Stimulated activated CD8-positive, alpha-beta memory T cell treated with anti-CD3 and anti-CD28 coated beads, Interleukin-4, amount 100 ng/mL, for 24 hours (primary cell): ENCODE results near the gene MAOA.
"Not testable (repeated sequence)": the region's sequence is repeated elsewhere in the genome, so short reads cannot be mapped to it uniquely, and the experiment has no call there.

Experiments
- DNase-seq: peaks from one replicate; pipeline ENCODE4 v3.0.0-alpha.2; 2020; ENCODE audit warnings: low read depth

The MAOA gene

DNA sequence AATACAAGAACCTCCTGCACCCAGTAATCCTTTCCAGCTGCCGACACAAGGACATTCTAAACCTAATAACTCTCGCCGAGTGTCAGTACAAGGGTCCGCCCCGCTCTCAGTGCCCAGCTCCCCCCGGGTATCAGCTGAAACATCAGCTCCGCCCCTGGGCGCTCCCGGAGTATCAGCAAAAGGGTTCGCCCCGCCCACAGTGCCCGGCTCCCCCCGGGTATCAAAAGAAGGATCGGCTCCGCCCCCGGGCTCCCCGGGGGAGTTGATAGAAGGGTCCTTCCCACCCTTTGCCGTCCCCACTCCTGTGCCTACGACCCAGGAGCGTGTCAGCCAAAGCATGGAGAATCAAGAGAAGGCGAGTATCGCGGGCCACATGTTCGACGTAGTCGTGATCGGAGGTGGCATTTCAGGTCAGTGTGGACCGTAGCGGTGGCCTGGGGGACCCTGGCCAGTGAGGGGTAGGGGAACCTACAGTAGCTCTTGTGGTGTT, at the start of gene MAOA:
TSS of gene MAOA (plus strand) at position 295 of the 490 bp plus-strand sequence. CDS start at position 338, 43 bp downstream.
- no peak for DNase-seq

DNA sequence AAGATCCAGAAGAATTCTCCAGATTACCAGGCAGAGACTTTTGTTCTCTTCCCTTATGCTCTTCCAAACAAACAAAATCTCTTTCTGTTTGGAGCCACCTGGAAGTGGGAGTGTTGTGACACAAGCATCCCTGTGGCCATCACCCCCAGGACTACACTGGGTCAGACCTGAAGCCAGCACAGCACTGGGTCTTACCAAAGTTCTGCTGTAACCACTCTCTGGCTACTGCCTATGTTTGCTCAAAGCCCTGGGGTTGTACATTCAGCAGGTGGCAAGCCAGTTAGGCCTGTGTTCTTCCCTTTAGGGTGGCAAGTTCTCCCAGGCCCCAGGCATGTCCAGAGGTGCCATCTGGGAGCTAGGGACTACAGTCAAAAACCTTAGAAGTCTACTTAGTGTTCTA, 43.7 kb upstream of the MAOA start:
- DNase-seq: no peak

DNA sequence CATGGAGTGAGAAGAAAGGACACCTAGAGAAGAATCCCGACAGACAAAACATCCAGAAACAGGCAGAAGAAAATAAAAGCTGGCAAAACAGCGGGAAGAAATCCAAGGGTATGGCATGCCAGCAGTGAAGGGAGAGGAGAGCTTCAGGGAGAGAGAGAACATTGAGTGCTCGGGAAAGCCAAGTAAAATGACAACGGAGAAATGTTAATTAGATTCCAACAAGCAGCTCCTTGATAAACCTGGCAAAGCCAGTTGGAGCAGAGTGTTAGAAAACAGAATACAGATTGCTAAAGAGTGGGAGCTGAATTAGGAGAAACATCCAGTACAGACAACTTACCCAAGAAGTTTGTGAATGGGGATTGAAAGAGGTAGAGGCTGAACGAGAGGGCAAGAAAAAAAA, 40.4 kb upstream of the MAOA start:
- DNase-seq: no peak

DNA sequence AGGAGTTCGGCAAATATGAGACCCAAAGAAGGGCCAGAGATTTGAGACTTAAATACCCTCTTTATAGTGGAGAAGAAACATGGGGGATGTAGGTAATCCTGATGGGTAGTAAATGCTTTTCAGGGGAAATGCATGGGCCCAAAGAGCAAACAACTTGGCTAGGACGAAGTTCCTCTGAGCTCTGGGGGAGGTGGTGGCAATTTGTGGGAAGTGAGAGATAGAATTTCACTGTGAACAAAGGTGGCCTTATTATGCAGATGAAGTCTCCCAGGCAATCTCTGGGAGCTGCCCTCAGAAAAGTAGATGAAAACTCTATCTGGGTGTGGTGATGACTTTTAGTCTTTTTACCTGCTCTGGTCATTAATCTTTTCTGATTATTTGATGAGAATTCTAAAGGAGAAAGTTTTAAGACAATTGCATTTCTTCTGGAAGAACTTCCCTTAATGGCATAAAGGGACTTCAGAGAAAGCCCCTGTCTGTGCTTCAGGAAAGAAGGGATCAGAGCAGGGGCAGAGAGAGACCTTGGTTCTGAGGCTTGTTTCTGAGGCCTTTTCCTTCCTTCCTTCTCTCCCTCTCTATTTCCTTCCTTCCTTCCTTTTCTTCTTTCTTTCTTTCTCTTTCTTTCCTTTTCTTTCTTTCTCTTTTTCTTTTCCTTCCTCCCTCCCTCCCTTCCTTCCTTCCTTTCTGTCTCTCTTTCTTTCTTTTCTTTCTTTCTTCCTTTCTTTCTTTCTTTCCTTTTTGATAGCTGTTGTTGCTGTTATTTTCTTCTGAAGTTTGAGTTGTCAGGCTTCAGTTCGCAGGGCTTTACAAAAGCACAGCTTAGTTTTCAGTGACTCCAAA, 37.5 kb upstream of the MAOA start:
- DNase-seq: no peak

DNA sequence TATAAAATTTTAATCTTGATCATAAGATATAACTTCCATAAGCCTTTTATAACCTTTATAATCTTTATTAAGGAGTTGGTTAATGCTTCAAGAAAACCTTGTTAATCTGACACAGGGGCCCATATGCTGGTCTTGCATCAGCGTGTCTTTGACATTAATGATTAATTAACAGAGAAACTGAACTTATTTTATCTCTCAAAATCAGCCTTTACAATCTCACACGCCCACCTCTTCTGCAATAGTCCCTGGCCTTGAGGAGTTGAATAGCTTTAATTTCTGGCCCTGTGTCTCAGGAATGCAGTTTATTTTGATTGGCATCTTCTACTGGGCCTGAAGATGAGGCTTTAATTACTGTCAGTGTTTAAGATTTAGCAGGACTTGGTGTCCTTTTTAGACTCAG, 36.2 kb upstream of the MAOA start:
- DNase-seq: not testable (repeated sequence)

DNA sequence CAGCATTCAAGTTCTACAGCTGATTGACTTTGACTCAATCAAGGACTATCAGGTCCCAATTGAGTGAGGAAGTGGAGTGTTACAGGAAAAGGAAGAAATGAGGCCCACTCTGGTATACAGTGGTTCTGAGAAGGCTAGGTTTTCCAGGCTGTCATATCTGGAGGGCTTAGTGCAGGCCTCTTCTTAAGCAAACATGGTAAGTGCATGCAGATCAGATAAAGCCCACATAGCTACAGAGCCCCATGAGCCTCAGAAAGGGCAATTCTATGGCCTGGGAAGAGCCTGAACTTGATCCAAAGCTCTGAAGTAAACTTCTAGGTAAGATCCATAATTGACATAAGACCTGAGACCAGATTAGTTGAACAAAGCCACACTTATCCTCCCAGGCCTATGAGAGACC, 29.0 kb upstream of the MAOA start:
- DNase-seq: no peak

DNA sequence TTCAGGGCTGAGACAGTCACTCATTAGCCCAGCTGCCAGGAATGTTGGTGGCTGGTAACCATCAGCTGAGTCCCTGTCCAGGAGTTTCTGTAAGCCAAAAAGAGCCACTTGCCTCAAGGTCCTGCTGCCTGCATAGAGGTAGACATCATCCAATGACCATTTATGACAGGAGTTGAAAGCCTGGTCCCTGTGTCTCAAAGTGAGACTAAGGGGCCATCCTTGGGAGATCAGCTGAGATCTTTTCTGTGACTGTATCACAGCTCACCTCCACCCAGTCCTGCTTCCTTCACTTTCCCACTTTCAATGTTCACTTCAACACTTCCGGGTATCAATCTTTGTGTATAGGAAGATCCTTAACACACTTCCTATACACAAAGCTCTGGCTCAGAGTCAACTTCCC, 28.4 kb upstream of the MAOA start:
- DNase-seq: no peak

DNA sequence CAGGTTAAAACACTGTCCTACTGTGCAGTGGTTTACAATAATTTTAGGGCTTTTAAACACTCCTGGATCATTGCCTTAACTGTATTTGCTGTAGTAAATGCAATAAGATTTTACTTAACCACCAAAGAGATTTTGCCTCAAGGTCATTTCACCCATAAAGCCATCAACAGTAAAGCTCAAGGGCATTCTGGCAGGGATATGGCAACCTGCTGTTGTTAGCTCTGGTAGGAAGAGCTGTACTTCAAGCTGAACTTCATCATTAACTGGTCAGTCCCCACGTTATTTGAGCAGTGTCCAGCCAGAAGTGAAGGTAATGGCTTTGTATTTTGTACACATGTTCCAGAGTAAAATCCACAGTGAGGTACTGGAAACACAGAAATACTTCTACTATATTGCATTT, 26.9 kb upstream of the MAOA start:
- no peak for DNase-seq

DNA sequence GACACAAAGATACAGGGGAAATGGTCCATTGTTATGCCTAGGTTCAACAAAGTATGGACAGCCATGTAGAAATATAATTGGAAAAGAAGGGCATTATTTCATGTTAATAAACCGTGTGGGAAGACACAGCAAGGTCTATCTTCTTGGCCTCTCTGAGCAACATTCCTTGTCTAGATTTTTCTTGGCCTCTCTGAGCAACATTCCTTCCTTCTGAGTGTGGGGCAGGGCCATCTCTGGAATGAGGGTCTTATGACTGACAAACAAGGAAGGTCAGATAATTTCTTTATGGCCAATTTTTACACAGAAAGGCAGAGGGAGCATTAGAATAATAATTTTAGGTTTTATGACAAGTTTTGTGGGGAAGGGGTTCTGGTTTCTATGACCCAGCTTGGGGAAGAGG, 24.3 kb upstream of the MAOA start:
- DNase-seq: no peak

DNA sequence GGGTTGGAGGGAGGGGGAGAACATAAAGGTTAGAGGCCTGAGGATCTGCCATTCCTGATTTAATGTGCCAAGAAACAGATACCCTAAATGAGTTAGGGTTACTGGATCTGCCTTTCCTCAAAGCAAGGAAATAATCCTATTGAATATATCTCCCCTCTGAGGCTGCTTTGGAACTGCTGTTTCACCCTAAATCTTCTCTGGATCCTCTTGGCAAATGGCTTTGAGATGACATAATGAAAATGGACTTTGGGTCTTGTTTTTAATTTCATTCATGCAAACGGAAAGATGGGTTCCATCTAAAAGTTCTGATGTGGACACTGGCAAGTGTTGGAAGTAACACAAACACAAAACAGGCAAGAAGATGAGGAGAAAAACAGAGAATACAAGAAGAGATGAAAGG, 23.0 kb upstream of the MAOA start:
- no peak for DNase-seq

DNA sequence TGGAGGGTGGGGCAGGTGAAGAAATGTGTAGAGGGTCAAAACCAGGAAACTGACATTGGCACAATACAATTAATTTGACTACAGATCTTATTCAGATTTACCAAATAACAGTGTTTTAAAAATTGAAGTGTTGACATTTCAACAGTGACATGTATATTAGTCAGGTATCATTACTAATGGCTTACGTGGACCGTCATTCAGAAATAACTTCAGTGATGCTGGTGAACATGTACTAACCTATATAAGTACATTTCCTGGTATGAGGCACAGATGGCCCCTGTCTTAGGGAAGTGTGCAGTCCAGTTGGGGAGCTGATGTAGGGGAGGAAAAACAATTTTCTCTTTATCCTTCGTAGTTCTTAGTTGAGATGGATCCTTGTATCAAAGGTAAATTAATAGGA, 22.3 kb upstream of the MAOA start:
- DNase-seq: no peak

DNA sequence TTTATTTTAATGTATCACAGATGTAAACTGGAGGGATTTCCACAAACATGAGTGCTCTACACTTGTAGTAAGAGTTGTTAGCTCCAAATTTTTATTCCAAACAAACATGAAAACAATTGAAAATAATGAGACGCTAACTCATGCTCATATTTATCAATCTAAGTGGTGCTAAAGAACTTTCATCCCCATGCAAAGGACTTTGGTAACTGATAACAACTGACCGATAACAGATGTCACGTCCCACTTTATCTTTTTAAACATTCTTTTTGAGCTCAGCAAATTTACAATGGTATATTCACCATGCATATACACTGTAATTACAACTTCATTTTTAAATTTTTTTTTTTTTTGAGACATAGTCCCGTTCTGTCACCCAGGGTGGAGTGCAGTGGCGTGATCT, 15.6 kb upstream of the MAOA start:
- DNase-seq: no peak

DNA sequence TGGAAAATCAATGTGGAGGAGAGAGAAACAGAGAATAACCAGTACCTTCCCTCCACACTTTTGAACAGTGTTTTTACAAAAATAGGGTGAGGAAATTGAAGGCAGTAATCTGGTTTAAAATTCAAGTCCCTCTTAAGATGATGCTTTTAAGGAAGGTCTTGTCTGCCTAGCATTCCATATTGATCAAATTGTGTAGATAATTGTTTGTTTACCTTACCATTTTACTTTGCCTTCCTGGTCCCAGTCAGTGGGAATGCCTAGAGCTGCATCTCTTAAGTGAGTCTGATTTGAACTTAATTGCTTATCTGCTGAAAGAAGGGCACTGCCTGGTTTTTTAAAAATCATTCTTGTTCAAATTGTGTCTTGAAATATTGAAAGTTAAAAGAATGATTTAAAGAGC, 14.4 kb upstream of the MAOA start:
- no peak for DNase-seq

DNA sequence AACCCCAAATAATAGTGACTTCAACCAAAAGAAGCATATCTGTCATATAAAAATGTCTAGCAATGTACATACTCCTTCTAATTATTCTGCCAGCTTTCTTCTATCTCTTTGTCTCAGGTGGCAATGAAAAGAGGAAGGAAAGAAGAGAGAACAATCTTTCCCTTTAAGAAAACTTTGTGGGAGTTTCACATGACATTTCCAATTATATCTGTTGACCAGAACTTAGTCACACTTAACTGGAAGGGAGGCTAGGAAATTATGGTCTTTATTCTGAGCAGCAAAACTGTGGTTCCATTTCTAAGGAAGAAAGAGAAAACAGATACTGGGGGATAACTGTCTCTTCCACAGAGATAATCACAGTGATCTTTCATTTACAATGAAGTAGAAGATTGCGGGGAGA, 12.9 kb upstream of the MAOA start:
- DNase-seq: no peak

DNA sequence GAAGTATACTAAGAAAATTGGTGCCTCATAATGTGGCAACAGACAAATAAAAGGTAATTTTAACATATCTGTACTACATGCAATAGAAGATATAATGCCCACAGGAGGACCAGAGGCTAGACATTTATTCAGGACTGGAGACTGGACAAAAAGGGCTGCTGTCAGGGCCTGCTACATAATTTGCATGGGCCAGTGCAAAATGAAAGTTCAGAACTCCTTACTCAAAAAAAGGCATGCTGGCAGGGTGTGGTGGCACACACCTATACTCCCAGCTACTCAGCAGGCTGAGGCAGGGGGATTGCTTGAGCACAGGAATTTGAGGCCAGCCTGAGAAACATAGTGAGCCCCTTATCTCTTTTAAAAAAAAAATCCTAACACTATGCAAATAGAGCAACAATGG, 12.4 kb upstream of the MAOA start:
- no peak for DNase-seq

DNA sequence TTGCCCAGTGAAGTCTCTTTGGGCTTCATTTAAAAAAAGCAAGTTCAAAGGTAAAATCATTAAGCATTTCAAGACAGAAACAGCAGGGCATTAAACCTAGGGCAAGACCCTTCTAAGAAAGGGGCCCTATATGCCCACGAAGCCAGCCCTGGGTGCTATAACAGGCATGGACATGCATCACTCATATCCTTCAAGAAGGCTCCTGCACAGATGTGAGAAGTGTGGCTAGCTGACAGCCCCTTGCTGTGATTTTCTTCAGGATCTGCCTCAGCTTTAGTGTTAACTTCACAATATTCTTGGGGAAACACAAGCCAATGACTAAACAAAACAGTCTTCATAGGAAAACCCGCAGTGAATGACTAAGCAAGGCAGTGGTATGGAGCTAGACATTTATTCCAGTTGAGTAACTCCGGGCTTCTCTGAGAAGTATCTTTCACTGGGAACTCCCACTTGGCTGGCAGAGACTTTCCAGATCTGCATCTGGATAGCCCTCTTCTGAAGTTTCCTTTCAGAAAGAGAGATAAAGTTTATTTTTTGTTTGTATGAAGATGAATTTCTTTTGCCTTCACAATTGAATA, 11.9 kb upstream of the MAOA start:
- no peak for DNase-seq

DNA sequence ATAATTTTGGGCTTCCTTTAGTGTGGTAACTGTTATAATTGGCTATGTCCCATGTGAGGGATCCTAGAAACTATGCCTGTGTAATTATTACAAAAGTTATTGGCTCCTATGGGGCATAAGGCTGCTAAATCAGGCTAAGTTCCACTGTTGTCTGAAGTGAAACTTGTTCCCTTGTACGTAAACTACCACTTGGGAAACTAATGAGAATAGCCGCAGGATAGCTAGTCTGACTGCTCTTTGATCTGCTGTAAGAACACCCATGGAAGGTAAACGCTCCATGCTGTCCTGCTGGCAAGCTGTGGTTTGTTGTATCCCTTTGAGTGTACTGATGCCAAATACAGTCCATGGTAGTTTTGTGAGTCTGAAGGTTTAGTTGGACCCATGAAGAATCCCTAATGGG, 9.3 kb upstream of the MAOA start:
- no peak for DNase-seq

DNA sequence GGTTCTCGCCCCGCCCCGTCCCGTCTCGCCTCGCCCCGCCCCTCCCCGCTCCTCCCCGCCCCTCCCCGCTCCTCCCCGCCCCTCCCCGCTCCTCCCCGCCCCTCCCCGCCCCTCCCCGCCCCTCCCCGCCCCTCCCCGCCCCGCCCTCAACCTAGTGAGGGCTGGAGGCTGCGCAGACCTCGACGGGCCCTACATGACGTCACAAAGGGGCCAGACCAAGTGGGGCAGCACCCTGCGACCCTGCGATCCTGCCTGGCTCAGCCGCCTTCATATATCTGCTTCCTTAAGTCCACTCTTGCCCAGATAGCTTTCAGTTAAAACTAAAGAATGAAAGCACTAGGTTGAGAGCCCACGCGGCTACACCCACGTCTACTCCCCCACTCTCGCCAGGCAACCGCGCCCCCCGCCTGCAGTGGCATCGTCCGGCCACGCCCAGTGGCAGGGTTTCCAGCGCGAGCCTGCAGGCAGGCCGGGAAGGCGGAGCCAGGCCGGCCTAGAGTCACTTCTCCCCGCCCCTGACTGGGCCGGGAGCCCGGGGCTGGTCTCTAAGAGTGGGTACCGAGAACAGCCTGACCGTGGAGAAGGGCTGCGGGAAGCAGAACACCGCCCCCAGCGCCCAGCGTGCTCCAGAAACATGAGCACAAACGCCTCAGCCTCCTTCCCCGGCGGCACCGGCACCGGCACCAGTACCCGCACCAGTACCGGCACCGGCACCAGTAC, 1.5 kb upstream of the MAOA start:
- peak; percentile 73 for DNase-seq

DNA sequence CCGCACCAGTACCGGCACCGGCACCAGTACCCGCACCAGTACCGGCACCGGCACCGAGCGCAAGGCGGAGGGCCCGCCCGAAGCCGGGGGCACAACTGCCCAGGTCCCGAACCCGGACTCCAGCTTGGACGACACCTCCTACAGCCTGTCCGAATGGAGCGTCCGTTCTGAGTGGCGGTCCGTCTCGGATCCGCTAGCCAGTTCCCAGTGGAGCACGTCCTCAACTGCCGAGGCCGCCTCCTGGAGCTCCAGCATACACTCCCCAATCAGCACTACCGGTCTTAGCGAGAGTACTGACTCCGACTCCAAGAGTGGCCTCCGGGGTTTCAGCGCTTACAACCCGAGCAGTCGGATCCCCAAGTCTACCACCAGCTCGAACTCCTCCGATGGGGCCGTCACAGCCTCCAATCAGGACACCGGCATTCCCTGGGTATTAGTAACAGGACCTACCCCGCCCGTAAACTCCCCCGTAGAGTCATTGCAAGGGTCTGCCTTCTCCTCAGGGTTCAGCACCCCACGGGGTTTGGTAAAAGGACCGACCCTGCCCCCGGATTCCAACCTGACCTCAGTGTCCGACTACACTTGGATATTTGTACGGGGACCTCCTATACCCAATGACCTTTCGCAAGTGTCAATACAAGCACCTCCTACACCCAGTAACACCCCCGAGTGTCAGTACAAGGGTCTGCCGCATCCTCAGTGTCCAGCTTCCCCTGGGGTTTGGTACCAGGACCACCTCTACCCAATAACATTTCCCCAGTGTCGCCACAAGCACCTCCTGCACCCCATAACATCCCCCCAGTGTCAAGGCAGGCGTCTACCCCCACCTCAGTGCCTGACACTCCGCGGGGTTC, 721 bp upstream of the MAOA start:
- no peak for DNase-seq

DNA sequence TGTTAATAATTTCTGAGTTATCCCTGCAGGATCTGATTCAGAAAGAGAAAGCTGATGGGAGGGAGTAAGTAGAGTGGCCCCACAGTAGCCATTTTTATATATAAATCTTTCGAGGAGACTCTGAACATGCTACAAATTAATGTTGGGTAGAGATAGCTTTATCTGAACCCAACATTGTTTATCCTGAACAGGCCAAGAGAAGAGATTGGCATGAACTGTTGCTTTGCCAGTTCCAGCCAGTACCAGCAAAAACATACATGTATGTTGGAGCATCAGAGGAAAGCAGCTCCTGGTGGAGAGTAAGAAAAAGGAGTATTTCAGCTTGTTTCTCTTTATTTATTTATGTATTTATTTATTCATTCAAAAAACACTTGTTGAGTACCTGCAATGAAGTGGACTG, 1.6 kb downstream of the MAOA start:
- DNase-seq: no peak

DNA sequence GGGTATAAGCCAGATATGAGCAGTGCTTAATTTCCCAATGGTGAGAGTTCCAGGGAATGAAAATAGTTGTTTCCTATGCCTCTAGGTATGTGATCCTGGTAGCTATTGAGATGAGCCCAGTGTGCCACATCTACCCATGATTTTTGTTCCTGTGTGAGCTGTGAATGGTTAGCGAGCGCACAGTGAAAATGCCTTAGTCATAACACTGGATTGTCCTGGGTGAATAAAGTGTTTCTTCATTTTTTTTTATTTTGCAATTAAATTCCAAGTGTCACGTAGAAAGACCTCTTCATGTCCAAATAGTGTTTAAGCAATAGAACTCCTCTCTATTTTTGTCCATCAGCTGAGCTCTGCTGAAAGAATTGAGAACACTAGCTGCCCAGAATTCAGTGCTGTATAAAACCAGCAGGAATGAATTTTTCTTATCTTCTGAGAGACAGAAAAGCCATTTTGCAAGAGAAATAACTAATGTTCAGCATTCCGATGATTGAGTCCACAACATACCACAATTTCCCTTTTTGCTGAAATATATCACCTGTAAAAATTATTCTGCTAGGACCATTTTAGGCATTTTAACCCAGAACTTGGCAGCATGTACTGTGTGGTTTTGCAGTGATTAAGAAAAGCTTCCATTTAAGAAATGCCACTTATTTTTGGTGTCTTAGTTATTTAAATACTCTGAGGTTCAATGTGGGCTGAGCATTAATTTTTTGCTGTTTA, 5.6 kb downstream of the MAOA start:
- DNase-seq: no peak

DNA sequence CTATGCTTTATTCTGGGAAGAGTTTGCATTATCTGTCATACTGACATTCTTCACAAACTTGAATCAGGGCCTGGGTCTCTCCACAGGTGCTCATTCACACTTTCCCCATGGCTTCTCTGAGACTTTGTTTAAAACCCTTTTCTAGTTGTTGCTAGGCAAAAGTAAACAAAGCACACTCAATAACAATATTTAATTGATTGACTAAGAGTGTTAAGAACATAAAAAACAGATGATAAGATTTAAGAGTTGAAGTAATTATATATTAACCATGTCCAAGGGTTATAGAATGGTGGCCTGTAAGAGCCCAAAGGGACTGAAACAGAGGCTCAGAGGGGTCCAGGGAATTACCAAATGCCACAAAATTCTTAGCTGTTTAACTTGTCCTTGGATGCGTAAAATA, 7.1 kb downstream of the MAOA start:
- no peak for DNase-seq
